ENCODE measurements around the gene WAPL. TPM values are rescaled to one million over a fixed set of nuclear protein-coding genes. Genes with fewer than 3 reads are reported as not detected.

Gene WAPL
- polyA plus RNA-seq, 2 of the 4 experiments (the other 2 are of a cell fraction), result 15.4 to 25.6 TPM

- no peak overlapping the region for H3K4me3 ChIP-seq
- FAIRE-seq, result no peak
- no peak for ATAC-seq
- no peak overlapping the region for H3K4me2 ChIP-seq
- ChIA-PET POLR2A (interaction anchor here (0.9 kb wide), 1 partner anchor 9 kb away, joined by 4 read pairs; no protein-coding TSS in a partner anchor), CTCF (interaction anchor here (0.8 to 3.1 kb wide), 2 partner anchors 8 to 10 kb away, joined by 3 to 18 read pairs; no protein-coding TSS in a partner anchor)
- no peak for DNase-seq (ENCODE audit: low read depth in 1 of 2, low spot score in 1 of 2)
- H3K4me1 ChIP-seq, result peaks cover 6% of the 10 kb centered on the region; the same call in 1 of the 3 replicates
- WGBS (ENCODE audit: missing lambda C conversion rate), result 31% methylated on average over 1 of the region's 1 CpG
- H3K9me3 ChIP-seq, result peaks cover 6% of the 10 kb centered on the region
- TF ChIP-seq FOXS1 (CRISPR knock-in tag; IDR thresholded peaks at IDR 0.05) (no peak), BCL3 (IDR thresholded peaks at IDR 0.05) (no peak), HEYL (CRISPR knock-in tag; IDR thresholded peaks at IDR 0.05) (no peak), MAFK (IDR thresholded peaks at IDR 0.05; ENCODE audit: partially characterized antibody) (no peak), JUNB (IDR thresholded peaks at IDR 0.05) (no peak), EP300 (IDR thresholded peaks at IDR 0.05) (no peak), HMGXB4 (CRISPR knock-in tag; IDR thresholded peaks at IDR 0.05; ENCODE audit: borderline replicate concordance) (no peak), EHF (CRISPR knock-in tag; IDR thresholded peaks at IDR 0.05) (no peak), GATA3 (IDR thresholded peaks at IDR 0.05; ENCODE audit: borderline replicate concordance) (no peak), E2F6 (IDR thresholded peaks at IDR 0.05; ENCODE audit: borderline replicate concordance, low read depth) (no peak), TFCP2L1 (CRISPR knock-in tag; IDR thresholded peaks at IDR 0.05) (no peak), REST (IDR thresholded peaks at IDR 0.05) (no peak), SREBF2 (IDR thresholded peaks at IDR 0.05) (no peak), ZC3H11A (IDR thresholded peaks at IDR 0.05) (no peak), CBX8 (IDR thresholded peaks at IDR 0.05) (no peak), RNF2 (IDR thresholded peaks at IDR 0.05; ENCODE audit: borderline replicate concordance, low read depth) (no peak), CHD2 (IDR thresholded peaks at IDR 0.05; ENCODE audit: low read length, partially characterized antibody) (no peak), NR3C1 (IDR thresholded peaks at IDR 0.05) (no peak)
- no peak overlapping the region for H3K27ac ChIP-seq
These were observed 112.4 kb downstream of the WAPL start for GRCh38 chr10:86409183-86409582.

GRCh38 chr10:86403183-86403797 lies 118.3 kb downstream of the WAPL start:
- Histone ChIP-seq H3K27ac (peak overlapping the region in 1 of 2 experiments; percentile 32; a peak in 1 of 6 replicates), H3K4me1 (peaks cover 23% of the 10 kb centered on the region), H3K9me3 (no peaks in the 10 kb centered on the region), H3K4me2 (no peak overlapping the region; the same call in 2 of the 3 replicates), H3K4me3 (no peak overlapping the region)
- DNase-seq (ENCODE audit: low read depth in 1 of 2, low spot score in 1 of 2) (no peak), FAIRE-seq (no peak), ATAC-seq (no peak)
- CTCF ChIA-PET, result interaction anchor here (1.3 kb wide), 1 partner anchor 182 kb away, joined by 7 read pairs; no protein-coding TSS in a partner anchor
- 77% methylated on average over 6 of the region's 6 CpGs for WGBS (ENCODE audit: missing lambda C conversion rate)
- TF ChIP-seq USF2 (IDR thresholded peaks at IDR 0.05), result no peak
- TF ChIP-seq REST (IDR thresholded peaks at IDR 0.05), result no peak
- no peak for TF ChIP-seq EHMT2 (IDR thresholded peaks at IDR 0.05; ENCODE audit: low read depth)
- no peak for TF ChIP-seq CHD2 (IDR thresholded peaks at IDR 0.05; ENCODE audit: low read length, partially characterized antibody)
- TF ChIP-seq CBX2 (IDR thresholded peaks at IDR 0.05; ENCODE audit: borderline replicate concordance, low read depth), result no peak
- no peak for TF ChIP-seq KDM5A (IDR thresholded peaks at IDR 0.05)
- no peak for TF ChIP-seq POLR2A (IDR thresholded peaks at IDR 0.05; ENCODE audit: low read length)
- no peak for TF ChIP-seq EHF (CRISPR knock-in tag; IDR thresholded peaks at IDR 0.05)
- no peak for TF ChIP-seq HOXB13 (CRISPR knock-in tag; IDR thresholded peaks at IDR 0.05; ENCODE audit: low read depth)
- no peak for TF ChIP-seq JUN (IDR thresholded peaks at IDR 0.05)
- TF ChIP-seq SREBF2 (IDR thresholded peaks at IDR 0.05), result no peak
- POLR2A ChIA-PET, result interaction anchor here (0.6 to 0.7 kb wide), 2 partner anchors 19 to 123 kb away, joined by 4 to 5 read pairs; no protein-coding TSS in a partner anchor

Measured in A549 (cell line).